ENCODE results near the gene TRIB2. TPM values are rescaled to one million over a fixed set of nuclear protein-coding genes. Genes with fewer than 3 reads are reported as not detected.

TRIB2 gene
- total and polyA plus RNA-seq, 2 donors: 39.4 to 69.8 TPM

DNA sequence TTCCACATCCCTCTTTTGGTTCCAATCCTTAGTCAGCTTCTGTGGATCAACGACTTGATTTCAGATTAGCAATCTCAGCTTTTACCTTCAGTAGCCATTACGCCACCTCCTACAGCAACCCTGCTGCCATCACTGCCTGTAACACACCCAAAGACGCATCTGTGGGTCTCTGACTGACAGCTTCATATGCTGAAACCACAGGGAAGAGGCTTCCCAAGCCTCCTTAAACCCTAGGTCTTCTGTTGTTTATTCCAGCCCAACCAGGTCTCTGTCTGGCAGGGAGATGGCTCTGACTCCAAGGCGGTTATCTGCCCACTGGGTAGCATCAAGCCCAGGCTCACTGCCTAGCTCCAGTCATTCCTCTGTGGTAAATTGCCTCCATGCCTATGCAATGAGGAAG lies 28.6 kb upstream of the TRIB2 start:
- Histone ChIP-seq H3K27me3 (ENCODE audit: control insufficient read depth in 2 of 2, insufficient read depth in 1 of 2, low read length in 1 of 2) (peaks cover 0 to 9% of the 10 kb centered on the region in 2 donors), H3K4me3 (ENCODE audit: low read length in 2 of 2) (no peak overlapping the region), H3K9me3 (ENCODE audit: control insufficient read depth in 2 of 2, insufficient read depth in 1 of 2, low read length in 1 of 2) (no peaks in the 10 kb centered on the region), H3K36me3 (ENCODE audit: control insufficient read depth in 2 of 2, insufficient read depth in 2 of 2, low read length in 1 of 2) (no peaks in the 10 kb centered on the region), H3K4me1 (ENCODE audit: control insufficient read depth in 2 of 2, insufficient read depth in 2 of 2, low read length in 2 of 2) (no peaks in the 10 kb centered on the region), H3K27ac (ENCODE audit: low read depth in 1 of 2, low read length in 1 of 2) (no peak overlapping the region)
- 96% methylated on average over 4 of the region's 4 CpGs for WGBS
- DNase-seq (ENCODE audit: low read depth in 6 of 9, low spot score in 9 of 9): no peak

DNA sequence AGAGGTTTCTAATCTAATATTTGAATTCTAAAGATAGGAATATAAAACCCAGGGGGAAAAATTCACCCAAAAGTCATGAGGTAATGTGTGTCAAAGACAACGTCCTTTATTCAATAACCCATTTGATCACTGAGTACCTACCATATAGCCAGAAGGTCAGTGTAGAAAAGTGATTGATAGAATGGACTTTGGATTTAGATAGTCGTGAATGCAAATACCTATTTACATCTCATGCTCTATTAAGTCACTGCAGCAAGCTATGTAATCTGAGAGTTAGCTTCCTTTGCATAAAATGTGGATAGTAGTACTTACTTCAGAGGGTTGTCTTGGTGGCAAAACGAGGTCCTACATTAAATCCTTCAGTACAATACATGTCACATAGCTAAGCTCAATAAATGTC lies 27.8 kb upstream of the TRIB2 start:
- H3K9me3 ChIP-seq (ENCODE audit: control insufficient read depth in 2 of 2, insufficient read depth in 1 of 2, low read length in 1 of 2): no peaks in the 10 kb centered on the region
- peaks cover 0 to 8% of the 10 kb centered on the region in 2 donors for H3K27me3 ChIP-seq (ENCODE audit: control insufficient read depth in 2 of 2, insufficient read depth in 1 of 2, low read length in 1 of 2)
- no peak overlapping the region for H3K4me3 ChIP-seq (ENCODE audit: low read length in 2 of 2)
- H3K27ac ChIP-seq (ENCODE audit: low read depth in 1 of 2, low read length in 1 of 2): no peak overlapping the region
- DNase-seq (ENCODE audit: low read depth in 6 of 9, low spot score in 9 of 9): no peak
- H3K36me3 ChIP-seq (ENCODE audit: control insufficient read depth in 2 of 2, insufficient read depth in 2 of 2, low read length in 1 of 2): no peaks in the 10 kb centered on the region
- H3K4me1 ChIP-seq (ENCODE audit: control insufficient read depth in 2 of 2, insufficient read depth in 2 of 2, low read length in 2 of 2): no peaks in the 10 kb centered on the region
- WGBS: 87% methylated on average over 3 of the region's 3 CpGs

DNA sequence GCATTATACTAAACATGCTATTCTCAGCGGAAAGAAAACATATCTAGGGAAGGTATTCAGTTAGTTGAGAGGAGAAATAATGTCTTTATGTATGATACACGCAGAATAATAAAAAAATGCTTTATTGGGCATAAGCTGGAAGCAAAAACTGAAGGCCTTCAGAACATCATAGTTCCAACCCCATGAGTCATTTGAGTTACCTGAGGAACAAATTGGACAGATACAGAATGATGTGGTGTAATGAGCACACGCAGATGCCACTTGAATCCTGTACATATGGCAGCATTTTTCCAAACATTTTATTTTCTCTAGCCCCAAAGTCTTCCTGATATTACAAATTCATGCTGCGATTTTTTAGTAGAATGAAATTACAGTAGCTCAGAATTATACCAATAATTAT lies 23.2 kb upstream of the TRIB2 start:
- H3K27me3 ChIP-seq (ENCODE audit: control insufficient read depth in 2 of 2, insufficient read depth in 1 of 2, low read length in 1 of 2): no peaks in the 10 kb centered on the region
- no peaks in the 10 kb centered on the region for H3K4me1 ChIP-seq (ENCODE audit: control insufficient read depth in 2 of 2, insufficient read depth in 2 of 2, low read length in 2 of 2)
- H3K9me3 ChIP-seq (ENCODE audit: control insufficient read depth in 2 of 2, insufficient read depth in 1 of 2, low read length in 1 of 2): no peaks in the 10 kb centered on the region
- 98% methylated on average over 4 of the region's 4 CpGs for WGBS
- no peak overlapping the region for H3K4me3 ChIP-seq (ENCODE audit: low read length in 2 of 2)
- H3K27ac ChIP-seq (ENCODE audit: low read depth in 1 of 2, low read length in 1 of 2): no peak overlapping the region
- no peaks in the 10 kb centered on the region for H3K36me3 ChIP-seq (ENCODE audit: control insufficient read depth in 2 of 2, insufficient read depth in 2 of 2, low read length in 1 of 2)
- DNase-seq (ENCODE audit: low read depth in 6 of 9, low spot score in 9 of 9): no peak

DNA sequence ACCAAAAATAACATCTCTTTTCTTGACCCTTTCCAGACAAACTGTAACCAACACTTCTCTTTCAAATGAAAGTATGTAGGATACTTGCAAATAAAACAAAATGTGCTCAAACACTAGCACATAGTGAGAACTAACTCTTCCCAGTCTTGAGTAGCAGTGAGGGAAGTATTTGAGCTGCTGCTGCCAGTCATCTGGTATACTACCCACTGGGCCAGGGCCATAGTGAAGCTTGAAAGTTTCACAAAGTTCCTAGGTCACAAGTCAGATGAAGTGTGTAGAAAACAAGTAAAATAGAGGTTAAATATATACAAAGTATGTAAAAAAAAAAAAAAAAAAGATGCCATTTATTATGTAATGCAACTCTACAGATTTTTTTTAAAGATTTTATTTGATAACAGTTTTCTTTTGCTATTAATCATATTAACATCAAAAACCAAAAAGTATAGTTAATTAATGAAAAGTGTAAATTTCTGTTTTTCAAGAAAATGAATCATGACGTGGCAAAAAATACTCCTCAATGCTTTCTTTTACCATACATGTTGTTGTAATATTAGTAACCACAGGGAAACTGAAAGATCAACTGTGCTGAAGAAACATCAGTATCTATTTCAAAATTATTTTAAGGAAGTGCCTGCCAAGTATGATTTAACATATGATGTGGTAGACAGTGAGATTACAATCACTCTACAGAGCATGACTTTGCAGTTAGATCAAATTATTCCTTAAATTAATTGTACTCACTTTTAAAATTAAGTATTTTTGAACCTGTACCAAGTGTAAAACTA lies 21.6 kb upstream of the TRIB2 start:
- H3K4me3 ChIP-seq (ENCODE audit: low read length in 2 of 2): no peak overlapping the region
- 93% methylated on average over 1 of the region's 1 CpG for WGBS
- H3K36me3 ChIP-seq (ENCODE audit: control insufficient read depth in 2 of 2, insufficient read depth in 2 of 2, low read length in 1 of 2): no peaks in the 10 kb centered on the region
- no peak overlapping the region for H3K27ac ChIP-seq (ENCODE audit: low read depth in 1 of 2, low read length in 1 of 2)
- no peaks in the 10 kb centered on the region for H3K9me3 ChIP-seq (ENCODE audit: control insufficient read depth in 2 of 2, insufficient read depth in 1 of 2, low read length in 1 of 2)
- no peaks in the 10 kb centered on the region for H3K4me1 ChIP-seq (ENCODE audit: control insufficient read depth in 2 of 2, insufficient read depth in 2 of 2, low read length in 2 of 2)
- DNase-seq (ENCODE audit: low read depth in 6 of 9, low spot score in 9 of 9): no peak
- H3K27me3 ChIP-seq (ENCODE audit: control insufficient read depth in 2 of 2, insufficient read depth in 1 of 2, low read length in 1 of 2): no peaks in the 10 kb centered on the region

DNA sequence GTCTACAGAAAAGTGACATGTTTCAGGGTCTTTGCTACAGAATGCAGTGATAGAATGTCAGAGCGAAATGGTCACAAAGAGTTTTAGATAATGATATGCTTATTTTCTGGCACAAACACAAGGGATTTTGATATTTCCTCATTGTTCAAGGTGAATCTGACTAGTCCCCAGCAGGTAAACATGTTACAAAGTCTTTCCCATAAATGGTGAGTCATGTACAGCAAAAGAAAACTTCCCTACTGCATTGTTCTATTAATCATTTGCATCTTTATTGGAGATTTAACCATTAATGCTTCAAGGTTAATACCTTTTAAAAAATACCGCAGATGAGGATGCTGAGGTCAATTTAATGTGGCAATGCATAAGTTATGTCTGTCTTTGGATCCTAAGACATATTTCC lies 19.1 kb upstream of the TRIB2 start:
- H3K9me3 ChIP-seq (ENCODE audit: control insufficient read depth in 2 of 2, insufficient read depth in 1 of 2, low read length in 1 of 2): no peaks in the 10 kb centered on the region
- H3K27ac ChIP-seq (ENCODE audit: low read depth in 1 of 2, low read length in 1 of 2): no peak overlapping the region
- no peak overlapping the region for H3K4me3 ChIP-seq (ENCODE audit: low read length in 2 of 2)
- no peaks in the 10 kb centered on the region for H3K27me3 ChIP-seq (ENCODE audit: control insufficient read depth in 2 of 2, insufficient read depth in 1 of 2, low read length in 1 of 2)
- no peak for DNase-seq (ENCODE audit: low read depth in 6 of 9, low spot score in 9 of 9)
- H3K36me3 ChIP-seq (ENCODE audit: control insufficient read depth in 2 of 2, insufficient read depth in 2 of 2, low read length in 1 of 2): no peaks in the 10 kb centered on the region
- WGBS: 98% methylated on average over 2 of the region's 2 CpGs
- H3K4me1 ChIP-seq (ENCODE audit: control insufficient read depth in 2 of 2, insufficient read depth in 2 of 2, low read length in 2 of 2): no peaks in the 10 kb centered on the region

DNA sequence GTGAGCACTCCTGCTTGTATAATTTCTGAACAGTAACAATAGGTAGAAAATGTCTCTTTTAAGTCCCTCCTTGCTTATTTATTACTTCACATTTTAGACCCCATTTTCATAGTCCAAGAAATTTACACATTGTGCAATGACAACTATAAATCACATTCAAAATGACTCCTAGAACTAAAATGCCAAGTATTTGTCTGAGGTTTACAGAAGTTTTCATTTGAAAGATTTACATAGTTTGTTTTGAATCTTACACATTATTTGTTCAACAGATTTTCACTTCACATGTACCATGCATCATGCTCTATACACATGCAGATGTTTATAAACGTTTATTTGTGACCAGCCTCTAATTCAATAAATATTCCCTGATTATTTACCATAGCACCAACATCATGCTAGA lies 15.7 kb upstream of the TRIB2 start:
- H3K4me1 ChIP-seq (ENCODE audit: control insufficient read depth in 2 of 2, insufficient read depth in 2 of 2, low read length in 2 of 2): no peaks in the 10 kb centered on the region
- no peaks in the 10 kb centered on the region for H3K27me3 ChIP-seq (ENCODE audit: control insufficient read depth in 2 of 2, insufficient read depth in 1 of 2, low read length in 1 of 2)
- H3K36me3 ChIP-seq (ENCODE audit: control insufficient read depth in 2 of 2, insufficient read depth in 2 of 2, low read length in 1 of 2): no peaks in the 10 kb centered on the region
- WGBS: 96% methylated on average over 1 of the region's 1 CpG
- H3K27ac ChIP-seq (ENCODE audit: low read depth in 1 of 2, low read length in 1 of 2): no peak overlapping the region
- no peak for DNase-seq (ENCODE audit: low read depth in 6 of 9, low spot score in 9 of 9)
- no peak overlapping the region for H3K4me3 ChIP-seq (ENCODE audit: low read length in 2 of 2)
- peaks cover 0 to 7% of the 10 kb centered on the region in 2 donors for H3K9me3 ChIP-seq (ENCODE audit: control insufficient read depth in 2 of 2, insufficient read depth in 1 of 2, low read length in 1 of 2)

DNA sequence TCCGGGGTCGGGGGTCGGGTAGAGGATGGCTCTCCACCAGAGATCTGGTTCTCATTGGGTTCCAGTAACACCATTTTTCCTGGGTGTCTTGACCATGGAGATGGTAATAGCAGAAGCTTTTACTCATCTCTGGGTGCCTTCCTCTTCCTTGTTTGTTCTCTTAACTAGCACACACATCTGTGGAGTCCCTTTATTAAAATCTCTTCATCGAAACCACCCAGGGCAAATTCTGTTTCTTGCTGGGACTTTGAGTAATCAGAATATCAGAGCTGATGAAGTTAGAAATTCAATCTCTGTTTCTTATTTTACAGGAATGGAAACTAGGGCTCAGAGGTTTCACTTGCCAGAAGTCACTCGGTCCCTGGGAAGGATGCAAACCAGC lies 15.0 kb upstream of the TRIB2 start:
- no peak overlapping the region for H3K27ac ChIP-seq (ENCODE audit: low read depth in 1 of 2, low read length in 1 of 2)
- WGBS: 98% methylated on average over 5 of the region's 5 CpGs
- H3K9me3 ChIP-seq (ENCODE audit: control insufficient read depth in 2 of 2, insufficient read depth in 1 of 2, low read length in 1 of 2): peaks cover 0 to 7% of the 10 kb centered on the region in 2 donors
- no peaks in the 10 kb centered on the region for H3K36me3 ChIP-seq (ENCODE audit: control insufficient read depth in 2 of 2, insufficient read depth in 2 of 2, low read length in 1 of 2)
- no peak for DNase-seq (ENCODE audit: low read depth in 6 of 9, low spot score in 9 of 9)
- no peaks in the 10 kb centered on the region for H3K4me1 ChIP-seq (ENCODE audit: control insufficient read depth in 2 of 2, insufficient read depth in 2 of 2, low read length in 2 of 2)
- H3K4me3 ChIP-seq (ENCODE audit: low read length in 2 of 2): no peak overlapping the region
- no peaks in the 10 kb centered on the region for H3K27me3 ChIP-seq (ENCODE audit: control insufficient read depth in 2 of 2, insufficient read depth in 1 of 2, low read length in 1 of 2)

DNA sequence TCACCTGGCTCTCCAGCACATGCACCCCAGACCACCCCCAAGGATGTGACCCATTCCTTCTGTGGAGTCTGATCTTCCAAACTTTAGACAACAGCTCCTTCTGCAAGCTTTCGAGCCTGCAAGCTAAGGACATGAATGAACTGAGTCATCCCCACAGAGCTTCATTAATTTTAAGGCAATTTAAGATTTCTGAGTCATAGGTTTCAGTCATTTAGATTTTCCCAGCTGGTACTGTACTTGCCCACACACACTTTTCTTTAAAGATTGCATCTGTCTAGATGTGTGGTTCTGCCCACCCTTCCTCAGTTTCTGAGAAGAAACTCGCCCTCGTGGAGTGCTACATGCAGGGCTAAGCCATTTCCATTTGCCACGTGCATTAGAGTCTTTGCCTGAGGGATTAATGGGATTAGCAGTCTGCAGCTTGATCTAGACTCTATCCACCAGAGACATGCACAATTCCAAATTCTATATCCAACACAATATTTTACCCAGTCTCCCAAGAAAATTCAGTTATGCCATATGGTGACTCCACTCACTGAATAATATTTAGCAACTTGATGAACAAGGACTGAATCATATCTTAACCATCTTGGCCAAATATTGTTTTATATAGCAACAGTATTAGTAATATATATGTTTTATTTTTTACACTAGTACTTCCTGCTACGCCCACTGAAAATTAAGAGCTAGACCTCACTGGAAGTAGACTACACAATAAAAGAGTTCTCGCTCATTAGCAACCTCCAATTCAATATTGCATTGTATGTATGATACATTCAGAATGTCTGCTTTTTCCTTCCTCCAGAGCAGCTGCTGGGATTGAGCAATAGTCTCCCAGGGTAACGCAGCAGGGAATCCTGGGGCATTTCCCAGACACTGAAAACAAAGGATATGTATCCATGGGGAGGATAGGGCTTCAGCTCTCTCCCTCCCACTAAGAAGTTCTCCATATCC lies 14.3 kb upstream of the TRIB2 start:
- Histone ChIP-seq H3K27me3 (ENCODE audit: control insufficient read depth in 2 of 2, insufficient read depth in 1 of 2, low read length in 1 of 2) (no peaks in the 10 kb centered on the region), H3K9me3 (ENCODE audit: control insufficient read depth in 2 of 2, insufficient read depth in 1 of 2, low read length in 1 of 2) (peaks cover 0 to 7% of the 10 kb centered on the region in 2 donors), H3K4me1 (ENCODE audit: control insufficient read depth in 2 of 2, insufficient read depth in 2 of 2, low read length in 2 of 2) (no peaks in the 10 kb centered on the region), H3K36me3 (ENCODE audit: control insufficient read depth in 2 of 2, insufficient read depth in 2 of 2, low read length in 1 of 2) (no peaks in the 10 kb centered on the region), H3K27ac (ENCODE audit: low read depth in 1 of 2, low read length in 1 of 2) (no peak overlapping the region), H3K4me3 (ENCODE audit: low read length in 2 of 2) (no peak overlapping the region)
- WGBS: 92% methylated on average over 7 of the region's 7 CpGs
- DNase-seq (ENCODE audit: low read depth in 6 of 9, low spot score in 9 of 9): no peak

DNA sequence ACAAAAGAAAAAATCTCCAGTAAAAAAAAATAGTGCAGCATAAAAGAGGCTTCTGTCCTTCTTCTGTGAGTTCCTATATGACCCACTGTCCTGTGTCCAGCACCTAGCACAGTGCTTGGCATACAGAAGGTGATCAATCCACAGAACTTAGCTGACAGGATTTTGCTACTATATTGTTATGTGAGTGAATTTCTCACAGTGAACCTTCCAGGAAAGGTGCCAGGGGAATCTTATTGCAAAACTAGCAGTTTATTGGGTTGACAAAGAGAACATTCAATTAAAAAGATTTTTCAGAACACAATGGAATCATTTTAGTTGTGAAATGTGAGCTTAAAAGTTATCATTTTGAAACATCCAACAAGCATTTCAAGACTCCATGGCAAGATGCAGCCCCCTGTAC lies 12.4 kb upstream of the TRIB2 start:
- Histone ChIP-seq H3K4me3 (ENCODE audit: low read length in 2 of 2) (no peak overlapping the region), H3K36me3 (ENCODE audit: control insufficient read depth in 2 of 2, insufficient read depth in 2 of 2, low read length in 1 of 2) (no peaks in the 10 kb centered on the region), H3K9me3 (ENCODE audit: control insufficient read depth in 2 of 2, insufficient read depth in 1 of 2, low read length in 1 of 2) (peaks cover 0 to 7% of the 10 kb centered on the region in 2 donors), H3K27me3 (ENCODE audit: control insufficient read depth in 2 of 2, insufficient read depth in 1 of 2, low read length in 1 of 2) (no peaks in the 10 kb centered on the region), H3K27ac (ENCODE audit: low read depth in 1 of 2, low read length in 1 of 2) (no peak overlapping the region), H3K4me1 (ENCODE audit: control insufficient read depth in 2 of 2, insufficient read depth in 2 of 2, low read length in 2 of 2) (peaks cover 13 to 15% of the 10 kb centered on the region in 2 donors)
- no peak for DNase-seq (ENCODE audit: low read depth in 6 of 9, low spot score in 9 of 9)

Measured in thymus (tissue), 11 donors.